B cell (primary cell): Measurements from ENCODE around the gene VPS51. TPM values are rescaled to one million over a fixed set of nuclear protein-coding genes. Genes with fewer than 3 reads are reported as not detected.

Source experiments
- ATAC-seq: fragments of 200-7000 bp; cut with Tn5 transposase; one replicate; pipeline ENCODE4 v1.10.0; 2021; ENCODE audit warnings: low read depth, mild to moderate bottlenecking, moderate number of reproducible peaks, moderate library complexity
- CTCF ChIA-PET: fragments of 350-600 bp; sonication (Branson Sonifier 250); formaldehyde crosslinking; loops from one replicate; lab custom pipeline; 2021; ENCODE audit warnings: antibody characterized with exemption, inconsistent platforms; lab: Charles Lee
- POLR2A ChIA-PET: fragments of 350-600 bp; sonication (Branson Sonifier 250); formaldehyde crosslinking; loops from one replicate; lab custom pipeline; 2021; ENCODE audit warnings: antibody characterized with exemption; lab: Charles Lee
- DNase-seq: peaks from one replicate; pipeline ENCODE4 v3.0.0; 2013
- H2AFZ ChIP-seq: 2 replicates; pipeline ENCODE4 v1.6.1; 2012; ENCODE audit warnings: mild to moderate bottlenecking, low read depth, low read length; ENCODE audit not compliant: insufficient read depth, poor library complexity, severe bottlenecking
- H3K27ac ChIP-seq, 2 donors: 1 replicate in 1 of 2; 2 replicates in 1 of 2; pipeline ENCODE4 v1.5.1; 2012 to 2013; ENCODE audit warnings: low read length in 2 of 2, mild to moderate bottlenecking in 2 of 2, moderate library complexity in 1 of 2
- H3K27me3 ChIP-seq, 4 experiments: fragments of 200-600 bp in 1 of 4; sonication (generic) in 1 of 4; replicated peaks in 1 of 4; 1 replicate in 2 of 4; 2 replicates in 2 of 4; pipeline versions ENCODE4 v1.6.1 to v1.7.0; 2013 to 2016; ENCODE audit warnings: low read length in 3 of 4, mild to moderate bottlenecking in 2 of 4, mixed read lengths in 1 of 4, moderate library complexity in 1 of 4; ENCODE audit not compliant: insufficient read depth in 4 of 4, control insufficient read depth in 3 of 4; ENCODE audit errors: control extremely low read depth in 1 of 4
- H3K36me3 ChIP-seq, 2 experiments: replicated peaks in 1 of 2; 1 replicate in 1 of 2; 2 replicates in 1 of 2; pipeline versions ENCODE4 v1.6.1 to v1.7.1; 2013; ENCODE audit warnings: low read length in 1 of 2; ENCODE audit not compliant: insufficient read depth in 2 of 2, control insufficient read depth in 1 of 2; ENCODE audit errors: control extremely low read depth in 1 of 2, extremely low read depth in 1 of 2
- H3K4me1 ChIP-seq, 2 donors: fragments of 200-600 bp in 1 of 2; sonication (generic) in 1 of 2; 1 replicate in 1 of 2; 2 replicates in 1 of 2; pipeline versions ENCODE4 v1.5.1 to v1.6.1; 2013 to 2017; ENCODE audit warnings: low read length in 2 of 2; ENCODE audit not compliant: control insufficient read depth in 2 of 2, insufficient read depth in 2 of 2
- H3K4me2 ChIP-seq: replicated peaks from 2 replicates; pipeline ENCODE3; 2012; ENCODE audit warnings: mild to moderate bottlenecking, low read depth, low read length; ENCODE audit not compliant: poor library complexity, severe bottlenecking
- H3K4me3 ChIP-seq, 5 experiments: fragments of 200-600 bp in 1 of 5; sonication (generic) in 1 of 5; 1 replicate in 3 of 5; 2 replicates in 2 of 5; pipeline versions ENCODE4 v1.5.1 to v1.7.0; 2011 to 2016; ENCODE audit warnings: low read length in 4 of 5, mild to moderate bottlenecking in 4 of 5, low read depth in 2 of 5, control low read depth in 1 of 5, moderate library complexity in 1 of 5; ENCODE audit not compliant: insufficient read depth in 1 of 5; ENCODE audit errors: control extremely low read depth in 1 of 5, extremely low read depth in 1 of 5
- H3K79me2 ChIP-seq: fragments of 200-600 bp; sonication (generic); one replicate; pipeline ENCODE4 v1.6.0; 2016; ENCODE audit warnings: low read length; ENCODE audit not compliant: control insufficient read depth, insufficient read depth
- H3K9ac ChIP-seq: fragments of 200-600 bp; sonication (generic); 2 replicates; pipeline ENCODE4 v1.6.1; 2017; ENCODE audit warnings: mild to moderate bottlenecking, low read length, moderate library complexity
- H3K9me3 ChIP-seq, 3 donors: one replicate each; pipeline versions ENCODE4 v1.6.1 to v1.7.1; 2013; ENCODE audit warnings: low read length in 2 of 3; ENCODE audit not compliant: control insufficient read depth in 2 of 3, insufficient read depth in 1 of 3; ENCODE audit errors: control extremely low read depth in 1 of 3
- H4K20me1 ChIP-seq: 2 replicates; pipeline ENCODE4 v1.6.0; 2012; ENCODE audit warnings: mild to moderate bottlenecking, low read length; ENCODE audit not compliant: insufficient read depth, control insufficient read depth, poor library complexity, severe bottlenecking
- H3K27ac Mint-ChIP-seq: one replicate; pipeline ENCODE4 v1.8.0; 2021; ENCODE audit warnings: mixed read lengths
- H3K27me3 Mint-ChIP-seq: one replicate; pipeline ENCODE4 v1.8.0; 2021; ENCODE audit warnings: mixed read lengths
- H3K4me1 Mint-ChIP-seq: one replicate; pipeline ENCODE4 v1.8.0; 2021; ENCODE audit warnings: mixed read lengths
- H3K4me3 Mint-ChIP-seq: one replicate; pipeline ENCODE4 v1.8.0; 2021; ENCODE audit warnings: mixed read lengths
- H3K9me3 Mint-ChIP-seq: one replicate; pipeline ENCODE4 v1.8.0; 2022; ENCODE audit warnings: mixed read lengths; ENCODE audit not compliant: insufficient read depth
- CTCF ChIP-seq: fragments of 200-600 bp; IDR thresholded peaks from one replicate; pipeline ENCODE4 v1.8.0; 2022; ENCODE audit warnings: antibody characterized with exemption, mild to moderate bottlenecking
- EZH2 ChIP-seq: IDR thresholded peaks from 2 replicates; pipeline ENCODE4 v1.6.1; 2012; ENCODE audit warnings: borderline replicate concordance, low read depth, mild to moderate bottlenecking, moderate library complexity, low read length; ENCODE audit not compliant: insufficient read depth, poor library complexity, severe bottlenecking
- WGBS: methylation state at CpG from one replicate; pipeline ENCODE4 v1.1.5; 2013; ENCODE audit warnings: missing lambda C conversion rate; ENCODE audit not compliant: insufficient coverage; 5-methylcytosine and 5-hydroxymethylcytosine counted together
- intact Hi-C: fragments of 100-400 bp; cut with micrococcal nuclease; formaldehyde crosslinking; loops from one replicate; pipeline ENCODE4 v1.10.0; 2022
- polyA plus RNA-seq: library from polyadenylated mRNA; depleted of rRNA; stranded (reverse); fragments of >200 nt; gene quantifications from 2 replicates; pipeline ENCODE4 v1.2.3, GENCODE V29; 2012
- total RNA-seq, 2 donors: library from RNA; stranded (reverse); fragments of 120-200 nt in 1 of 2; gene quantifications; 1 replicate in 1 of 2; 2 replicates in 1 of 2; pipeline versions ENCODE4 v1.2.3 to v1.2.4, GENCODE V29; 2013 to 2022

Gene VPS51
- total and polyA plus RNA-seq, 2 donors (not counting 1 experiment from before 2014, with no cell fraction given) = 206 to 223 TPM

GRCh38 chr11:65069217-65069616 is 26.8 kb upstream of the VPS51 start:
- peaks cover 0 to 11% of the 10 kb centered on the region in 2 donors for H3K4me1 ChIP-seq
- H3K36me3 ChIP-seq = no peaks in the 10 kb centered on the region
- no peak overlapping the region for H3K4me3 ChIP-seq
- TF ChIP-seq EZH2 (no peak), CTCF (no peak)
- H4K20me1 ChIP-seq = no peaks in the 10 kb centered on the region
- no peak overlapping the region for H3K4me2 ChIP-seq
- ChIA-PET POLR2A (no interaction called here), CTCF (no interaction called here)
- no peak overlapping the region for H3K27ac ChIP-seq
- H3K9ac ChIP-seq = no peak overlapping the region
- no peaks in the 10 kb centered on the region for H3K79me2 ChIP-seq
- no peak overlapping the region for H2AFZ ChIP-seq
- H3K27ac Mint-ChIP-seq = peak overlapping the region; percentile 32
- H3K4me3 Mint-ChIP-seq = no peak overlapping the region
- no peaks in the 10 kb centered on the region for H3K27me3 ChIP-seq
- no peaks in the 10 kb centered on the region for H3K9me3 Mint-ChIP-seq
- H3K4me1 Mint-ChIP-seq = peaks cover 4% of the 10 kb centered on the region
- DNase-seq (no peak), ATAC-seq (no peak)
- no peaks in the 10 kb centered on the region for H3K9me3 ChIP-seq
- intact Hi-C loops = no loop called here
- 32% methylated on average over 3 of the region's 9 CpGs for WGBS
- no peaks in the 10 kb centered on the region for H3K27me3 Mint-ChIP-seq

GRCh38 chr11:65071907-65072630 is 23.9 kb upstream of the VPS51 start:
- Histone ChIP-seq H3K4me3 (no peak overlapping the region), H3K9me3 (no peaks in the 10 kb centered on the region), H4K20me1 (no peaks in the 10 kb centered on the region), H3K27me3 (no peaks in the 10 kb centered on the region), H3K36me3 (no peaks in the 10 kb centered on the region), H3K9ac (no peak overlapping the region), H3K4me1 (peaks cover 0 to 11% of the 10 kb centered on the region in 2 donors), H3K27ac (no peak overlapping the region), H2AFZ (peak overlapping the region; percentile 21), H3K4me2 (no peak overlapping the region), H3K79me2 (no peaks in the 10 kb centered on the region)
- CTCF ChIA-PET = interaction anchor here (0.6 kb wide), 1 partner anchor 203 kb away, joined by 3 read pairs; no protein-coding TSS in a partner anchor
- DNase-seq (no peak), ATAC-seq (no peak)
- Mint-ChIP-seq H3K27ac (no peak overlapping the region), H3K4me3 (no peak overlapping the region), H3K27me3 (no peaks in the 10 kb centered on the region), H3K9me3 (no peaks in the 10 kb centered on the region), H3K4me1 (peaks cover 4% of the 10 kb centered on the region)
- TF ChIP-seq EZH2 = no peak
- TF ChIP-seq CTCF = no peak
- intact Hi-C loops = no loop called here
- POLR2A ChIA-PET = no interaction called here
- WGBS = 88% methylated on average over 2 of the region's 4 CpGs
